AG09309 (cell line): ENCODE data around the gene CNIH2.

Source experiments
- DNase-seq: peaks from one replicate; pipeline ENCODE4 v3.0.0-alpha.2; 2010; ENCODE audit warnings: low read depth
- H3K4me3 ChIP-seq: 2 replicates; pipeline ENCODE4 v1.5.1; 2011; ENCODE audit warnings: mild to moderate bottlenecking, low read depth, low read length, moderate library complexity; ENCODE audit not compliant: control insufficient read depth
- CTCF ChIP-seq: IDR thresholded peaks from 2 replicates; pipeline ENCODE4 v1.5.1; 2011; ENCODE audit warnings: mild to moderate bottlenecking, low read depth, low read length, inconsistent platforms; ENCODE audit not compliant: insufficient read depth, control insufficient read depth; ENCODE audit errors: missing control alignments

CNIH2 gene

GRCh38 chr11:66277471-66278362, at the start of gene CNIH2:
CNIH2 (plus strand) TSS chr11:66278175; CDS start chr11:66278457, 282 bp downstream.
- no peak for DNase-seq
- no peak for TF ChIP-seq CTCF
- H3K4me3 ChIP-seq, result peak within 1 kb of the TSS; percentile 18; the same call in 1 of the 2 replicates

GRCh38 chr11:66228521-66228920, 49.5 kb upstream of the CNIH2 start:
- no peak overlapping the region for H3K4me3 ChIP-seq
- no peak for TF ChIP-seq CTCF
- DNase-seq, result no peak

DNA sequence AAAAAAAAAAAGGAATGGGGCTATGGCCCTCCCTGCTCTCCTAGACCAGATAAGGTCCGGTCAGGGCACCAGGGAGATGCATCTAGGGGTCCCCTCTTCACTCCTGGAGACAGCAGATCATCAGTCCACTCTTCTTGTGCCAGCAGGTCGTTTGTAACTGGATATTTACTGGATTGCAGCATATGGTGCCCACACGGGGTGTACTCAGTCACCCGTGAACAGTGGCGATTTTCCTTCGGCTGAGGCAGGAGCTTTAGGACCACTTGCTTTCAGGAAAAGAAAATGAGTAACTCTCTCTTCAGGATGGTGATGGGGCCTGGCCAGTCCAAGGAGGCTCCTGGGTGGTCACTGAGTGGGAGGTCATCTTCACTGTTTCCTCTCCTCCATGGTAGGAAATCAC, 47.8 kb upstream of the CNIH2 start:
- no peak for TF ChIP-seq CTCF
- DNase-seq, result no peak
- H3K4me3 ChIP-seq, result no peak overlapping the region

DNA sequence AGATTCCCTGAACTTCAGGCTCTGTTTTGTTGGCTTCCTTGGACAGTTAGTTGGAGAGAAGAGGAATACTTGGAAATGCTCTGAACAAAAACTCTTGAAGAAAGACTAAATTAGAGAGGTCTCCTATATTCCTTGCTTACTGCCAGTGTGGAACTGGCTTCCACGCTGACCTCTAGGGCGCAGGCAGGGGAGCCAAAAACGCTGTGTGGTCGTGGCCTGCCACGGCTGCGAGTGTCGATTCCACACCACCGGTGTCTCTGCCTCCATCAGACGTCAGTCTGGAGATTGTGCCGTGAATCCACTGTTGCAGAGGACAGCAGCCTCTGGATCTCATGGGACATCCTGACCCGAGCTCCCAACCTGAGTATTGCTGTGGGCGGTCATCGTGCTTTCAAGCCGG, 47.0 kb upstream of the CNIH2 start:
- no peak overlapping the region for H3K4me3 ChIP-seq
- no peak for TF ChIP-seq CTCF
- no peak for DNase-seq

DNA sequence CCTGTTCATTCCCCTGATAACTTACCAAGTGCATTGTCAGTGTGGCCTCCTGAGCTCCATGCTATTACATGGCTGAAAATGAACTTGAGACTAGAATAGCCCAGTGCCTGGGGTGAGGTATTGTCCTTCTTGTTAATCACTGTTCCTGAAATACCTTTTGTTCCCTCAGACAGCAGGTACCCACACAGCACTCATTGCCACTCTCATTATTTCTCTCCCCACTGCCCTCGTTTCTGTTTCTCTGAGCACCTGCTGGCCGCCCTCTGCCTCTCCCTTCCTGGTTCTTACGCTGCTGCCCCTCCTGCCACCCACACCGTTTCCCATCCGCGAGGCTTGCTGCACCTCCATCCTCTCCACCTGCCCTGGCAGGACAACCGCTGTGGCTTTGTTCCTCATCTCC, 46.4 kb upstream of the CNIH2 start:
- H3K4me3 ChIP-seq, result no peak overlapping the region
- DNase-seq, result no peak
- no peak for TF ChIP-seq CTCF

GRCh38 chr11:66232769-66233168, 45.2 kb upstream of the CNIH2 start:
- no peak for DNase-seq
- no peak overlapping the region for H3K4me3 ChIP-seq
- TF ChIP-seq CTCF, result no peak

- no peak for TF ChIP-seq CTCF
- no peak overlapping the region for H3K4me3 ChIP-seq
- DNase-seq, result no peak
These were observed 44.7 kb upstream of the CNIH2 start for GRCh38 chr11:66233301-66233700.
